Erythroblast (primary cell): Measurements from ENCODE around the gene STK4.

ENCODE experiments used
- GATA1 ChIP-seq: IDR thresholded peaks from 2 replicates; pipeline ENCODE4 v1.6.1; 2011; ENCODE audit warnings: low read depth, mild to moderate bottlenecking, control low read depth, low read length, moderate library complexity
- POLR2A ChIP-seq: IDR thresholded peaks from 2 replicates; pipeline ENCODE4 v1.6.1; 2011; ENCODE audit warnings: mild to moderate bottlenecking, low read length

GRCh38 chr20:44945261-44945660 is 21.1 kb upstream of the STK4 start:
- TF ChIP-seq POLR2A (no peak), GATA1 (no peak)
